Stimulated activated CD8-positive, alpha-beta memory T cell treated with anti-CD3 and anti-CD28 coated beads, Interleukin-2, amount 100 ng/mL, for 1 hour (primary cell): Measurements from ENCODE around the gene FRAT2.
"Not testable (repeated sequence)": the region's sequence is repeated elsewhere in the genome, so short reads cannot be mapped to it uniquely, and the experiment has no call there.

Experiments used
- DNase-seq, 2 donors: peaks; one replicate each; pipeline ENCODE4 v3.0.0-alpha.2; 2020; ENCODE audit warnings: low read depth in 2 of 2

FRAT2 gene

GRCh38 chr10:97291357-97292096 lies 43.0 kb downstream of the FRAT2 start:
- no peak for DNase-seq

- not testable (repeated sequence) for DNase-seq
These were observed 43.8 kb downstream of the FRAT2 start for GRCh38 chr10:97290576-97291356.

DNA sequence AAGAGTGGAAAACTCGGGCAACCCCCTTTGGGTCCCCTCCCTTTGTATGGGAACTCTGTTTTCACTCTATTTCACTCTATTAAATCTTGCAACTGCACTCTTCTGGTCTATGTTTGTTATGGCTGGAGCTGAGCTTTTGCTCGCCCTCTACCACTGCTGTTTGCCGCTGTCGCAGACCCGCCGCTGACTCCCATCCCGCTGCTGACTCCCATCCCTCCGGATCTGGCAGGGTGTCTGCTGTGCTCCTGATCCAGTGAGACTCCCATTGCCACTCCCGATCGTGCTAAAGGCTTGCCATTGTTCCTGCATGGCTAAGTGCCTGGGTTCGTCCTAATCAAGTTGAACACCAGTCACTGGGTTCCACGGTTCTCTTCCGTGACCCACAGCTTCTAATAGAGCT lies 44.5 kb downstream of the FRAT2 start:
- not testable (repeated sequence) for DNase-seq
